SK-N-SH treated with all-trans-retinoic acid at 6 μM for 48 hours (cell line): Measurements from ENCODE around the gene ATP6V1C2.

Experiments used
- ATAC-seq: fragments of 200-7000 bp; cut with Tn5 transposase; 3 replicates; pipeline ENCODE4 v1.9.1; 2020; ENCODE audit warnings: mild to moderate bottlenecking, moderate library complexity
- ARNTL ChIP-seq: fragments of 450-650 bp; formaldehyde crosslinking; IDR thresholded peaks from 2 replicates; pipeline ENCODE4 v1.5.0; 2020; ENCODE audit warnings: low read depth, mild to moderate bottlenecking, moderate library complexity, borderline replicate concordance
- BACH2 ChIP-seq: fragments of 250-450 bp; sonication (Bioruptor Pico); IDR thresholded peaks from 2 replicates; pipeline ENCODE4 v1.9.0; 2021; ENCODE audit warnings: mild to moderate bottlenecking, borderline replicate concordance
- CSDC2 ChIP-seq: fragments of 250-450 bp; sonication (Bioruptor Pico); IDR thresholded peaks from 2 replicates; pipeline ENCODE4 v1.5.0; 2020; ENCODE audit warnings: mild to moderate bottlenecking, moderate library complexity
- GLIS3 ChIP-seq: fragments of 250-450 bp; sonication (Bioruptor Pico); IDR thresholded peaks from 2 replicates; pipeline ENCODE4 v1.5.0; 2020; ENCODE audit warnings: mild to moderate bottlenecking, moderate library complexity
- ISL1 ChIP-seq: fragments of 250-450 bp; sonication (Bioruptor Pico); IDR thresholded peaks from 2 replicates; pipeline ENCODE4 v2.1.2; 2022; ENCODE audit warnings: mild to moderate bottlenecking, moderate library complexity
- OSR1 ChIP-seq: fragments of 250-450 bp; sonication (Bioruptor Pico); IDR thresholded peaks from 2 replicates; pipeline ENCODE4 v1.8.0; 2022; ENCODE audit warnings: moderate library complexity, mild to moderate bottlenecking, inconsistent platforms
- PPARA ChIP-seq: fragments of 250-450 bp; sonication (Bioruptor Pico); IDR thresholded peaks from 2 replicates; pipeline ENCODE4 v1.5.0; 2020; ENCODE audit warnings: mild to moderate bottlenecking, borderline replicate concordance
- RARB ChIP-seq: fragments of 250-450 bp; sonication (Bioruptor Pico); IDR thresholded peaks from 2 replicates; pipeline ENCODE4 v1.8.0; 2021; ENCODE audit warnings: mild to moderate bottlenecking, moderate library complexity
- SNAI2 ChIP-seq: fragments of 250-450 bp; sonication (Bioruptor Pico); IDR thresholded peaks from 2 replicates; pipeline ENCODE4 v1.5.0; 2020; ENCODE audit warnings: mild to moderate bottlenecking, moderate library complexity
- TCF4 ChIP-seq: fragments of 250-450 bp; sonication (Bioruptor Pico); IDR thresholded peaks from 2 replicates; pipeline ENCODE4 v1.8.0; 2021; ENCODE audit warnings: mild to moderate bottlenecking, moderate library complexity, borderline replicate concordance
- TOX ChIP-seq: fragments of 250-450 bp; sonication (Bioruptor Pico); IDR thresholded peaks from 2 replicates; pipeline ENCODE4 v1.8.0; 2021; ENCODE audit warnings: mild to moderate bottlenecking, moderate library complexity, borderline replicate concordance
- ZC3H10 ChIP-seq: fragments of 250-450 bp; sonication (Bioruptor Pico); IDR thresholded peaks from 2 replicates; pipeline ENCODE4 v1.5.1; 2021; ENCODE audit warnings: mild to moderate bottlenecking, moderate library complexity
- ZFP3 ChIP-seq: fragments of 250-450 bp; sonication (Bioruptor Pico); IDR thresholded peaks from 2 replicates; pipeline ENCODE4 v1.5.0; 2020; ENCODE audit warnings: mild to moderate bottlenecking, moderate library complexity
- ZFP30 ChIP-seq: fragments of 450-650 bp; formaldehyde crosslinking; IDR thresholded peaks from 2 replicates; pipeline ENCODE4 v1.5.0; 2022; ENCODE audit warnings: mild to moderate bottlenecking, moderate library complexity
- ZNF565 ChIP-seq: fragments of 450-650 bp; formaldehyde crosslinking; conservative IDR thresholded peaks from 2 replicates; pipeline ENCODE4 v1.5.0; 2020; ENCODE audit warnings: low read depth, mild to moderate bottlenecking, moderate library complexity
- ZNF70 ChIP-seq: fragments of 450-650 bp; formaldehyde crosslinking; IDR thresholded peaks from 2 replicates; pipeline ENCODE4 v1.5.0; 2020; ENCODE audit warnings: mild to moderate bottlenecking, moderate library complexity
- ZNF8 ChIP-seq: fragments of 450-650 bp; formaldehyde crosslinking; IDR thresholded peaks from 2 replicates; pipeline ENCODE4 v1.5.0; 2020; ENCODE audit warnings: mild to moderate bottlenecking, moderate library complexity
- TF ChIP-seq, protein P1 (sequence below): fragments of 250-450 bp; sonication (Bioruptor Pico); IDR thresholded peaks from 2 replicates; pipeline ENCODE4 v1.5.0; 2020; ENCODE audit warnings: mild to moderate bottlenecking, moderate library complexity
- TF ChIP-seq, protein P2 (sequence below): fragments of 250-450 bp; sonication (Bioruptor Pico); IDR thresholded peaks from 2 replicates; pipeline ENCODE4 v1.8.0; 2020; ENCODE audit warnings: mild to moderate bottlenecking, moderate library complexity, borderline replicate concordance
- TF ChIP-seq, protein P3 (sequence below): fragments of 250-450 bp; sonication (Bioruptor Pico); IDR thresholded peaks from 2 replicates; pipeline ENCODE4 v1.5.1; 2021; ENCODE audit warnings: mild to moderate bottlenecking, moderate library complexity
- TF ChIP-seq, protein P4 (sequence below): fragments of 250-450 bp; sonication (Bioruptor Pico); IDR thresholded peaks from 2 replicates; pipeline ENCODE4 v1.5.1; 2020; ENCODE audit warnings: low read depth, mild to moderate bottlenecking, moderate library complexity

The ATP6V1C2 gene

DNA sequence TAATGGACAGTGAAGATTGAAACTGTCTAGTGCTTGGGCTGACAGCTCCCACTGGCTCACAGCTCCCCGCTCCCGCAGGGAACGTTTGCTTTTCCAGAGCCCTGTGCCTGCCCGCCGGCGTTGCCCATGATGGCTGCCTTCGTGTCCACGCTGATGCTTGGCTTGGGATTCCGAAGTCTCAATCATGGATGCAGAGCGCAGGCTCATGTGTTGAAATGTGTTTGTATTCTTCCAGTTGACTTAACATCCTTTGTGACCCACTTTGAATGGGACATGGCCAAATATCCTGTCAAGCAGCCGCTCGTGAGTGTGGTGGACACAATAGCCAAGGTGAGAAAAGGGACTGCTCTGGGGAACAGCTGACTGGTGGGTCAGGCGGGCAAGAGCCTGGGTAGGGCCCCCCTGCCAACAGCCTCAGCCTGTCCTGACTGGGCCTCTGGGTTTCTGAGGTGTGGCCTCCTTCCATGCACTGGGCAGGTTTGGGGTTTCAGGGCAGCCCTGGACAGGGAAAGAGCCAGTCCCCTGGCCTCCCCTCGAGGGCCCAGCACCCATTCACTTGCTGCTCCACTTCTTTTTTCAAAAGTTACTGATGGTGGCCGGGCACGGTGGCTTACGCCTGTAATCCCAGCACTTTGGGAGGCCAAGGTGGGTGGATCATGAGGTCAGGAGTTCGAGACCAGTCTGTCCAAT, 42.8 kb downstream of the ATP6V1C2 start:
- TF ChIP-seq SNAI2 (CRISPR knock-in tag) (no peak), RARB (CRISPR knock-in tag) (no peak)
- TF ChIP-seq, all 23 proteins: peak for 0
- ATAC-seq: no peak

DNA sequence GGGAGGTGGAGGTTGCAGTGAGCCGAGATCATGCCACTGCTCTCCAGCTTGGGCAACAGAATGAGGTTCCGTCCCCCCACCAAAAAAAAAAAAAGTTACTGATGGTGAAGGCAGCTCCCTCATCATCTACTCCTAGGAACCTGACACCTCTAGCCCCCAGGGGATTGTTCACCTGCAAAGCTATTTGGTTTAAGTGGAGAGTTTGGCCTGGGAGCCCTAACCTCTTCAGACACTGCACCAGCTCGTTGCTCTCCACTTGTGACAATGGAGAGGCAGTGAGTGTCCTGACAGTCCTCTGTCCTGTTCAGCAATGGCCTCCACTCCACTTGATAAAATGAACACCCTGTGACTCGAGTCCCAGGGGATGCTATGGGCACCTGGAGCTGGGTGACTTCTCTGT, 43.5 kb downstream of the ATP6V1C2 start:
- no peak for TF ChIP-seq TCF4 (CRISPR knock-in tag)
- no peak for TF ChIP-seq OSR1 (CRISPR knock-in tag)
- no peak for TF ChIP-seq RARB (CRISPR knock-in tag)
- no peak for ATAC-seq

DNA sequence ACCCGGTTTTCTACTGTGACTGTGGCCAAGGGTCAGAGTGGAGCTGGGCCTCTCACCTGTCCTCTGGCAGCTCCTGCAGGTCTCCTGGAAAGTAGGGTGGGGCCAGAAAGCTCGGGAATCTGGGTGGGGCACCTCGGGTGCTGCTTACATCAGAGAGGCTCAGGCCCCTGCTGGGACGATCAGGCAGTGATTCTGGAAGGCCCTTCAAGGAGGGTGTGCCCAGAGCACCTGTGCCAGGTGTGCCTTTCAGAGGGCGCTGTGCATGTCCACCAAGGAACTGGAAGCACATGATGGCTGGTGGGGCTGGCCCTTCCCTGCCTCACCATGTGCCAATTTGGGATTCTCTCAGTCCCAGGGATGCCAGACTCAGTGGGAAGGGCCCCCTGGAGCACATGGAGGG, 44.0 kb downstream of the ATP6V1C2 start:
- ATAC-seq: no peak

DNA sequence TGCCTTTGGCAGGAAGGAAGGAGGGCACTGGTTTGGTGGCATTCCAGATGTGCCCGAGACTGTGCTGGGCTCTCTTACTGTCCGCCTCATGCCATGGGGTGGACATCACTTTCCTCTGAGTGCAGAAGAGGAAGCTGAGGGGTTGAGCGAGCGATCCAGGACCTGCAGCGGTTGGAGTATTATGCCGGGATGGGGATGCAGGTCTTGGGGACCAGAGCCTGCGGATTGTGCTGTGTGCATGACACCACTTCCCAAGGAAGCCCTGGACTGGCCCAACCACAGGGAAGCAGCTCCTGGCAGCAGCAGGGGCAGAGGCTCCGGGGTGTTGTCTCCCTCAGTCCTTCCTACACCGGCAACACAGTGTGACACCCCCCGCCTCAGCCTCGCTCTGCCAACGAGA, 44.5 kb downstream of the ATP6V1C2 start:
- no peak for ATAC-seq
- TF ChIP-seq, protein P1, sequence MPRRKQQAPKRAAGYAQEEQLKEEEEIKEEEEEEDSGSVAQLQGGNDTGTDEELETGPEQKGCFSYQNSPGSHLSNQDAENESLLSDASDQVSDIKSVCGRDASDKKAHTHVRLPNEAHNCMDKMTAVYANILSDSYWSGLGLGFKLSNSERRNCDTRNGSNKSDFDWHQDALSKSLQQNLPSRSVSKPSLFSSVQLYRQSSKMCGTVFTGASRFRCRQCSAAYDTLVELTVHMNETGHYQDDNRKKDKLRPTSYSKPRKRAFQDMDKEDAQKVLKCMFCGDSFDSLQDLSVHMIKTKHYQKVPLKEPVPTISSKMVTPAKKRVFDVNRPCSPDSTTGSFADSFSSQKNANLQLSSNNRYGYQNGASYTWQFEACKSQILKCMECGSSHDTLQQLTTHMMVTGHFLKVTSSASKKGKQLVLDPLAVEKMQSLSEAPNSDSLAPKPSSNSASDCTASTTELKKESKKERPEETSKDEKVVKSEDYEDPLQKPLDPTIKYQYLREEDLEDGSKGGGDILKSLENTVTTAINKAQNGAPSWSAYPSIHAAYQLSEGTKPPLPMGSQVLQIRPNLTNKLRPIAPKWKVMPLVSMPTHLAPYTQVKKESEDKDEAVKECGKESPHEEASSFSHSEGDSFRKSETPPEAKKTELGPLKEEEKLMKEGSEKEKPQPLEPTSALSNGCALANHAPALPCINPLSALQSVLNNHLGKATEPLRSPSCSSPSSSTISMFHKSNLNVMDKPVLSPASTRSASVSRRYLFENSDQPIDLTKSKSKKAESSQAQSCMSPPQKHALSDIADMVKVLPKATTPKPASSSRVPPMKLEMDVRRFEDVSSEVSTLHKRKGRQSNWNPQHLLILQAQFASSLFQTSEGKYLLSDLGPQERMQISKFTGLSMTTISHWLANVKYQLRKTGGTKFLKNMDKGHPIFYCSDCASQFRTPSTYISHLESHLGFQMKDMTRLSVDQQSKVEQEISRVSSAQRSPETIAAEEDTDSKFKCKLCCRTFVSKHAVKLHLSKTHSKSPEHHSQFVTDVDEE (CRISPR knock-in tag): no peak
- no peak for TF ChIP-seq CSDC2 (CRISPR knock-in tag)
- TF ChIP-seq ISL1: no peak
- TF ChIP-seq PPARA (CRISPR knock-in tag): no peak
- no peak for TF ChIP-seq ARNTL (CRISPR knock-in tag)
- TF ChIP-seq, protein P2, sequence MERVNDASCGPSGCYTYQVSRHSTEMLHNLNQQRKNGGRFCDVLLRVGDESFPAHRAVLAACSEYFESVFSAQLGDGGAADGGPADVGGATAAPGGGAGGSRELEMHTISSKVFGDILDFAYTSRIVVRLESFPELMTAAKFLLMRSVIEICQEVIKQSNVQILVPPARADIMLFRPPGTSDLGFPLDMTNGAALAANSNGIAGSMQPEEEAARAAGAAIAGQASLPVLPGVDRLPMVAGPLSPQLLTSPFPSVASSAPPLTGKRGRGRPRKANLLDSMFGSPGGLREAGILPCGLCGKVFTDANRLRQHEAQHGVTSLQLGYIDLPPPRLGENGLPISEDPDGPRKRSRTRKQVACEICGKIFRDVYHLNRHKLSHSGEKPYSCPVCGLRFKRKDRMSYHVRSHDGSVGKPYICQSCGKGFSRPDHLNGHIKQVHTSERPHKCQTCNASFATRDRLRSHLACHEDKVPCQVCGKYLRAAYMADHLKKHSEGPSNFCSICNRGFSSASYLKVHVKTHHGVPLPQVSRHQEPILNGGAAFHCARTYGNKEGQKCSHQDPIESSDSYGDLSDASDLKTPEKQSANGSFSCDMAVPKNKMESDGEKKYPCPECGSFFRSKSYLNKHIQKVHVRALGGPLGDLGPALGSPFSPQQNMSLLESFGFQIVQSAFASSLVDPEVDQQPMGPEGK (CRISPR knock-in tag): no peak
- TF ChIP-seq GLIS3: no peak
- no peak for TF ChIP-seq ZNF565 (CRISPR knock-in tag)
- TF ChIP-seq RARB (CRISPR knock-in tag): no peak
- TF ChIP-seq TCF4 (CRISPR knock-in tag): no peak
- TF ChIP-seq TOX (CRISPR knock-in tag): no peak
- TF ChIP-seq ZFP3 (CRISPR knock-in tag): no peak
- TF ChIP-seq BACH2: no peak
- TF ChIP-seq SNAI2 (CRISPR knock-in tag): no peak
- TF ChIP-seq ZC3H10 (CRISPR knock-in tag): no peak
- TF ChIP-seq ZNF8: no peak
- TF ChIP-seq, protein P3, sequence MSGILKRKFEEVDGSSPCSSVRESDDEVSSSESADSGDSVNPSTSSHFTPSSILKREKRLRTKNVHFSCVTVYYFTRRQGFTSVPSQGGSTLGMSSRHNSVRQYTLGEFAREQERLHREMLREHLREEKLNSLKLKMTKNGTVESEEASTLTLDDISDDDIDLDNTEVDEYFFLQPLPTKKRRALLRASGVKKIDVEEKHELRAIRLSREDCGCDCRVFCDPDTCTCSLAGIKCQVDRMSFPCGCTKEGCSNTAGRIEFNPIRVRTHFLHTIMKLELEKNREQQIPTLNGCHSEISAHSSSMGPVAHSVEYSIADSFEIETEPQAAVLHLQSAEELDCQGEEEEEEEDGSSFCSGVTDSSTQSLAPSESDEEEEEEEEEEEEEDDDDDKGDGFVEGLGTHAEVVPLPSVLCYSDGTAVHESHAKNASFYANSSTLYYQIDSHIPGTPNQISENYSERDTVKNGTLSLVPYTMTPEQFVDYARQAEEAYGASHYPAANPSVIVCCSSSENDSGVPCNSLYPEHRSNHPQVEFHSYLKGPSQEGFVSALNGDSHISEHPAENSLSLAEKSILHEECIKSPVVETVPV: no peak

More for the DNA sequence above, 44.0 kb downstream of the ATP6V1C2 start:
- TF ChIP-seq PPARA (CRISPR knock-in tag): no peak
- no peak for TF ChIP-seq RARB (CRISPR knock-in tag)
- no peak for TF ChIP-seq CSDC2 (CRISPR knock-in tag)
- no peak for TF ChIP-seq BACH2
- TF ChIP-seq, protein P4, sequence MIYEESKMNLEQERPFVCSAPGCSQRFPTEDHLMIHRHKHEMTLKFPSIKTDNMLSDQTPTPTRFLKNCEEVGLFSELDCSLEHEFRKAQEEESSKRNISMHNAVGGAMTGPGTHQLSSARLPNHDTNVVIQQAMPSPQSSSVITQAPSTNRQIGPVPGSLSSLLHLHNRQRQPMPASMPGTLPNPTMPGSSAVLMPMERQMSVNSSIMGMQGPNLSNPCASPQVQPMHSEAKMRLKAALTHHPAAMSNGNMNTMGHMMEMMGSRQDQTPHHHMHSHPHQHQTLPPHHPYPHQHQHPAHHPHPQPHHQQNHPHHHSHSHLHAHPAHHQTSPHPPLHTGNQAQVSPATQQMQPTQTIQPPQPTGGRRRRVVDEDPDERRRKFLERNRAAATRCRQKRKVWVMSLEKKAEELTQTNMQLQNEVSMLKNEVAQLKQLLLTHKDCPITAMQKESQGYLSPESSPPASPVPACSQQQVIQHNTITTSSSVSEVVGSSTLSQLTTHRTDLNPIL: no peak

DNA sequence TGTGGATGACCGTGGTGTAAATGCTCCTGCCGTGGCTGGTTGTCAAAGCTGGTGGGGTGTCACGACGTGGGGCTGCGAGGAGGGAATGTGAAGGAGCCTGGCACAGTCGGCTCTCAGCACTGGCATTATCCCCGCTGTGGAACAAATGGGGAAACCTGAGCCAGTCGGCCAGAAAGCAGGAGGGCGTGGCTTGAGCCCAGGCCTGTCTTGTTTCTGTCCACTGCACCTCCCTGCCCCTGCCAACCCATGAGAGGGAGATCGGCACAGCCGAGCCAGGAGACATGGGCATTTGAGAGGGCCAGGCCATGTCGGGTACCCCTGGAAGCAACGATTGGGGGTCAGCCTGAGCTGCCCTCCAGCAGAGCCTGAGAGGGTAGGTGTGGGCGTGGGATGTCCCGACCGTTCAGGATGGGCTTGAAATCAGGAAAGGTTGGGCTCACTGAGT, 46.7 kb downstream of the ATP6V1C2 start:
- no peak for ATAC-seq
- no peak for TF ChIP-seq ZFP30
- no peak for TF ChIP-seq GLIS3
- no peak for TF ChIP-seq ZC3H10 (CRISPR knock-in tag)
- no peak for TF ChIP-seq ARNTL (CRISPR knock-in tag)
- no peak for TF ChIP-seq ZNF8
- TF ChIP-seq RARB (CRISPR knock-in tag): no peak
- no peak for TF ChIP-seq ZNF70 (CRISPR knock-in tag)
- TF ChIP-seq TCF4 (CRISPR knock-in tag): no peak
- TF ChIP-seq, protein P1 (CRISPR knock-in tag): no peak
